H1 (cell line): ENCODE measurements around the gene GOLGA1. TPM values are rescaled to one million over a fixed set of nuclear protein-coding genes. Genes with fewer than 3 reads are reported as not detected.
A peak's percentile ranks its signal among the peaks of the same experiment; 100 is the strongest.

Source experiments
- CTCF ChIA-PET: fragments of 300-600 bp; sonication (Branson Sonifier 250); formaldehyde crosslinking; loops from one replicate; lab custom pipeline; 2021; ENCODE audit not compliant: partially characterized antibody; lab: Charles Lee
- POLR2A ChIA-PET: fragments of 300-600 bp; sonication (Branson Sonifier 250); formaldehyde crosslinking; loops from one replicate; lab custom pipeline; 2021; ENCODE audit warnings: inconsistent platforms; ENCODE audit not compliant: partially characterized antibody; lab: Charles Lee
- DNase-seq, 2 experiments: peaks; one replicate each; pipeline versions ENCODE4 v3.0.0 to v3.0.0-alpha.2; 2010 to 2022; ENCODE audit warnings: low spot score in 2 of 2, low read depth in 1 of 2, mixed read lengths in 1 of 2
- FAIRE-seq: peaks from 2 replicates; lab custom pipeline; 2011; peaks lifted over from hg19 to GRCh38; lab: Jason Lieb, UNC
- H2AFZ ChIP-seq: 2 replicates; pipeline ENCODE4 v1.8.1; 2012; ENCODE audit warnings: low read length, inconsistent platforms
- H2AK5ac ChIP-seq: 2 replicates; pipeline ENCODE4 v1.6.1; 2013; ENCODE audit warnings: low read depth, low read length
- H2BK120ac ChIP-seq: replicated peaks from 2 replicates; pipeline ENCODE3; 2013; ENCODE audit warnings: low read depth, low read length, inconsistent platforms
- H2BK12ac ChIP-seq: 2 replicates; pipeline ENCODE4 v1.6.1; 2013; ENCODE audit warnings: low read depth, low read length
- H2BK15ac ChIP-seq: 2 replicates; pipeline ENCODE4 v1.6.1; 2013; ENCODE audit warnings: low read length
- H2BK20ac ChIP-seq: 2 replicates; pipeline ENCODE4 v1.6.1; 2013; ENCODE audit warnings: low read length
- H2BK5ac ChIP-seq: 2 replicates; pipeline ENCODE4 v1.6.1; 2013; ENCODE audit warnings: low read depth, low read length
- H3K14ac ChIP-seq: 2 replicates; pipeline ENCODE4 v1.6.1; 2013; ENCODE audit warnings: inconsistent platforms; ENCODE audit not compliant: insufficient read length
- H3K18ac ChIP-seq: 2 replicates; pipeline ENCODE4 v1.6.1; 2013; ENCODE audit warnings: low read length; ENCODE audit errors: extremely low read depth
- H3K23ac ChIP-seq: 2 replicates; pipeline ENCODE4 v1.6.1; 2013; ENCODE audit warnings: inconsistent platforms; ENCODE audit not compliant: insufficient read length
- H3K23me2 ChIP-seq: 2 replicates; pipeline ENCODE4 v1.6.1; 2013; ENCODE audit warnings: low read depth, low read length
- H3K27ac ChIP-seq: 2 replicates; pipeline ENCODE4 v1.6.1; 2011; ENCODE audit warnings: low read depth, low read length, inconsistent platforms
- H3K27me3 ChIP-seq, 4 experiments: replicated peaks in 1 of 4; 1 replicate in 1 of 4; 2 replicates in 3 of 4; pipeline versions ENCODE4 v1.6.1 to v1.8.1; 2011 to 2013; ENCODE audit warnings: low read length in 3 of 4, mild to moderate bottlenecking in 3 of 4, inconsistent platforms in 2 of 4, mixed read lengths in 2 of 4, moderate library complexity in 1 of 4; ENCODE audit not compliant: control insufficient read depth in 3 of 4, insufficient read depth in 3 of 4; ENCODE audit errors: extremely low read depth in 1 of 4
- H3K36me3 ChIP-seq, 4 experiments: 2 replicates each; pipeline versions ENCODE4 v1.6.1 to v1.8.1; 2011 to 2013; ENCODE audit warnings: mild to moderate bottlenecking in 4 of 4, low read length in 3 of 4, moderate library complexity in 2 of 4, control low read depth in 1 of 4, inconsistent platforms in 1 of 4; ENCODE audit not compliant: insufficient read depth in 4 of 4, control insufficient read depth in 2 of 4
- H3K4ac ChIP-seq: replicated peaks from 2 replicates; pipeline ENCODE3; 2013; ENCODE audit warnings: low read length, low read depth, mixed read lengths, inconsistent platforms; ENCODE audit not compliant: insufficient read length
- H3K4me1 ChIP-seq, 4 experiments: replicated peaks in 1 of 4; 1 replicate in 1 of 4; 2 replicates in 3 of 4; pipeline versions ENCODE4 v1.6.1 to v1.8.1; 2011 to 2013; ENCODE audit warnings: low read length in 3 of 4, inconsistent platforms in 2 of 4, mixed read lengths in 1 of 4; ENCODE audit not compliant: insufficient read depth in 4 of 4, control insufficient read depth in 3 of 4
- H3K4me2 ChIP-seq, 2 experiments: 2 replicates each; pipeline versions ENCODE4 v1.6.1 to v1.8.1; 2011 to 2013; ENCODE audit warnings: low read depth in 2 of 2, low read length in 2 of 2, control low read depth in 1 of 2, inconsistent platforms in 1 of 2, mild to moderate bottlenecking in 1 of 2; ENCODE audit not compliant: insufficient read depth in 1 of 2
- H3K4me3 ChIP-seq, 4 experiments: fragments of 200-600, 300-600 bp in 1 of 4; sonication (generic), shearing (Covaris generic), sonication (Bioruptor Twin) in 1 of 4; 2 replicates each; pipeline versions ENCODE4 v1.5.1 to v1.8.1; 2011 to 2016; ENCODE audit warnings: low read length in 4 of 4, low read depth in 3 of 4, control low read depth in 2 of 4, inconsistent platforms in 2 of 4, mild to moderate bottlenecking in 2 of 4, mixed read lengths in 1 of 4, moderate library complexity in 1 of 4; ENCODE audit not compliant: insufficient read depth in 2 of 4; ENCODE audit errors: extremely low read depth in 1 of 4
- H3K56ac ChIP-seq: replicated peaks from 2 replicates; pipeline ENCODE3; 2013; ENCODE audit warnings: low read depth, mild to moderate bottlenecking, mixed read lengths, low read length, inconsistent platforms; ENCODE audit not compliant: insufficient read length
- H3K79me1 ChIP-seq: 2 replicates; pipeline ENCODE4 v1.6.1; 2013; ENCODE audit warnings: low read depth, low read length, control low read depth
- H3K79me2 ChIP-seq, 2 experiments: 2 replicates each; pipeline versions ENCODE4 v1.6.1 to v1.8.1; 2012 to 2013; ENCODE audit warnings: low read length in 2 of 2, mild to moderate bottlenecking in 2 of 2, inconsistent platforms in 1 of 2; ENCODE audit not compliant: insufficient read depth in 2 of 2, control insufficient read depth in 1 of 2
- H3K9ac ChIP-seq, 4 experiments: replicated peaks in 1 of 4; 1 replicate in 1 of 4; 2 replicates in 3 of 4; pipeline versions ENCODE4 v1.6.1 to v1.8.1; 2011 to 2013; ENCODE audit warnings: low read depth in 3 of 4, low read length in 3 of 4, control low read depth in 2 of 4, mild to moderate bottlenecking in 2 of 4, moderate library complexity in 2 of 4, inconsistent platforms in 1 of 4; ENCODE audit errors: extremely low read depth in 1 of 4
- H3K9me3 ChIP-seq, 2 experiments: 2 replicates each; pipeline versions ENCODE4 v1.6.1 to v1.8.1; 2012 to 2013; ENCODE audit warnings: mild to moderate bottlenecking in 2 of 2, moderate library complexity in 2 of 2, control low read depth in 1 of 2, inconsistent platforms in 1 of 2, low read depth in 1 of 2, low read length in 1 of 2, mixed read lengths in 1 of 2; ENCODE audit not compliant: insufficient read depth in 2 of 2
- H4K20me1 ChIP-seq, 2 experiments: replicated peaks in 1 of 2; 2 replicates each; pipeline versions ENCODE3 to v1.8.1; 2011 to 2013; ENCODE audit warnings: inconsistent platforms in 2 of 2, low read length in 2 of 2, mild to moderate bottlenecking in 1 of 2; ENCODE audit not compliant: insufficient read depth in 2 of 2, control insufficient read depth in 1 of 2
- H4K5ac ChIP-seq: 2 replicates; pipeline ENCODE4 v1.6.1; 2013; ENCODE audit warnings: low read length, low read depth, mixed read lengths, inconsistent platforms; ENCODE audit not compliant: insufficient read length
- H4K8ac ChIP-seq: 2 replicates; pipeline ENCODE4 v1.8.0; 2013; ENCODE audit warnings: mild to moderate bottlenecking, moderate library complexity, low read length, inconsistent platforms; ENCODE audit not compliant: insufficient read depth; ENCODE audit errors: extremely low read depth
- H4K91ac ChIP-seq: replicated peaks from 2 replicates; pipeline ENCODE3; 2013; ENCODE audit warnings: low read length, mixed read lengths, inconsistent platforms; ENCODE audit not compliant: insufficient read length
- ASH2L ChIP-seq: fragments of 200-600, 300-600 bp; sonication (generic); IDR thresholded peaks from one replicate; pipeline ENCODE4 v1.7.1; 2017; ENCODE audit warnings: low read length
- ATF2 ChIP-seq: IDR thresholded peaks from 2 replicates; pipeline ENCODE4 v1.6.1; 2012; ENCODE audit warnings: low read length, inconsistent platforms
- EGR1 ChIP-seq: IDR thresholded peaks from 2 replicates; pipeline ENCODE4 v1.6.1; 2011; ENCODE audit warnings: low read depth, low read length, borderline replicate concordance
- HDAC2 ChIP-seq, 2 experiments: fragments of 300-600 bp in 1 of 2; sonication (generic) in 1 of 2; IDR thresholded peaks; 2 replicates each; pipeline ENCODE4 v1.6.1; 2011 to 2012; ENCODE audit warnings: low read depth in 2 of 2, low read length in 2 of 2, mild to moderate bottlenecking in 2 of 2, moderate library complexity in 2 of 2, borderline replicate concordance in 1 of 2, inconsistent platforms in 1 of 2
- KDM5A ChIP-seq: fragments of 200-600 bp; IDR thresholded peaks from 2 replicates; pipeline ENCODE4 v1.7.1; 2012; ENCODE audit warnings: mild to moderate bottlenecking, low read length, inconsistent platforms, mixed read lengths
- NANOG ChIP-seq: IDR thresholded peaks from 2 replicates; pipeline ENCODE4 v1.6.1; 2011; ENCODE audit warnings: low read length, low read depth, mild to moderate bottlenecking, inconsistent platforms; ENCODE audit not compliant: insufficient read depth, poor library complexity, severe bottlenecking
- POU5F1 ChIP-seq: IDR thresholded peaks from 2 replicates; pipeline ENCODE4 v1.6.1; 2011; ENCODE audit warnings: low read depth, mild to moderate bottlenecking, low read length, moderate library complexity
- SAP30 ChIP-seq: fragments of 300-600 bp; sonication (generic); IDR thresholded peaks from 2 replicates; pipeline ENCODE4 v1.7.1; 2012; ENCODE audit warnings: low read length, moderate library complexity, mild to moderate bottlenecking, inconsistent platforms; ENCODE audit not compliant: insufficient read depth, insufficient replicate concordance
- SUZ12 ChIP-seq: fragments of 200-600 bp; sonication (generic); IDR thresholded peaks from 2 replicates; pipeline ENCODE4 v1.6.1; 2012; ENCODE audit warnings: mild to moderate bottlenecking, inconsistent platforms, low read length, moderate library complexity, mixed read lengths
- TAF1 ChIP-seq: IDR thresholded peaks from 2 replicates; pipeline ENCODE4 v1.6.1; 2011; ENCODE audit warnings: mild to moderate bottlenecking, low read depth, low read length
- WGBS, 2 experiments: shearing (Covaris generic) in 1 of 2; methylation state at CpG; one replicate each; pipeline versions ENCODE4 v1.1.6 to v1.1.7; 2013 to 2015; ENCODE audit warnings: low lambda C conversion rate in 2 of 2, mixed read lengths in 2 of 2, inconsistent platforms in 1 of 2, low coverage in 1 of 2, missing lambda C conversion rate in 1 of 2; ENCODE audit not compliant: insufficient replicate concordance in 2 of 2, insufficient coverage in 1 of 2, insufficient read length in 1 of 2; ENCODE audit errors: extremely low coverage in 1 of 2, missing lambda C conversion rate in 1 of 2; 5-methylcytosine and 5-hydroxymethylcytosine counted together
- polyA plus RNA-seq, 7 experiments: library from polyadenylated mRNA; depleted of rRNA in 3 of 7; stranded (reverse) in 5 of 7; unstranded in 2 of 7; fragments of >200 nt in 5 of 7; fragments of 200-250 nt in 2 of 7; gene quantifications; 1 replicate in 5 of 7; 2 replicates in 1 of 7; 4 replicates in 1 of 7; pipeline versions ENCODE4 v1.2.1 to v1.2.3, GENCODE V29; 2011 to 2013; ENCODE audit warnings: missing spikeins in 2 of 7, mixed read lengths in 2 of 7
- total RNA-seq: library from RNA; stranded (reverse); fragmentation: NEBNext Ultra II Directional; extraction: Animal tissue kit (Norgen Biotek cat#: 25700); gene quantifications from 2 replicates; pipeline ENCODE4 v1.2.1, GENCODE V29; 2021

GOLGA1 gene
- total and polyA plus RNA-seq, 2 of the 8 experiments (the other 6 are each of a cell fraction or from before 2014, with no cell fraction given): 4.8 to 6.5 TPM

- Histone ChIP-seq H3K9ac (no peak overlapping the region), H2AK5ac (no peak overlapping the region), H3K36me3 (peaks cover 0 to 6% (median 0%) of the 10 kb centered on the region in 4 experiments; a peak in 2 of 8 replicates), H3K18ac (no peak overlapping the region), H3K4me1 (no peaks in the 10 kb centered on the region), H2AFZ (0 out of 2 replicates have a peak overlapping the region, but pooled peaks have one; percentile 13), H3K14ac (no peak overlapping the region), H4K5ac (no peak overlapping the region), H4K91ac (no peak overlapping the region), H3K4me2 (no peak overlapping the region)
- CTCF ChIA-PET: interaction anchor here (0.8 to 4.5 kb wide), 20 partner anchors 9 to 237 kb away, joined by 3 to 55 read pairs (median 6); partner anchors contain the start of genes OLFML2A, RPL35 and WDR38
- TF ChIP-seq ATF2 (no peak), NANOG (no peak), HDAC2 (IDR thresholded peaks at IDR 0.05; ENCODE audit: borderline replicate concordance in 1 of 2, low read depth in 2 of 2, low read length in 2 of 2) (no peak), TAF1 (no peak), SUZ12 (no peak), POU5F1 (no peak), ASH2L (no peak), EGR1 (no peak), SAP30 (no peak), KDM5A (no peak)
- TF ChIP-seq, all 59 proteins: peak for 0
- H3K23me2 ChIP-seq: no peaks in the 10 kb centered on the region
- H4K8ac ChIP-seq: no peak overlapping the region
- H3K9me3 ChIP-seq: no peaks in the 10 kb centered on the region
- DNase-seq (no peak), FAIRE-seq (no peak)
- no peak overlapping the region for H2BK5ac ChIP-seq
- WGBS, 2 experiments: 92% methylated on average over 9 of the region's 9 CpGs; no CpG with 5 or more reads in 1 of the 2 experiments
- H3K27me3 ChIP-seq: no peaks in the 10 kb centered on the region
- no peak overlapping the region for H2BK15ac ChIP-seq
- H3K23ac ChIP-seq: no peak overlapping the region
- H3K4me3 ChIP-seq: no peak overlapping the region
- no peak overlapping the region for H2BK120ac ChIP-seq
- H3K27ac ChIP-seq: no peak overlapping the region
- H2BK12ac ChIP-seq: no peak overlapping the region; the same call in 1 of the 2 replicates
- no peak overlapping the region for H2BK20ac ChIP-seq
- no peak overlapping the region for H3K56ac ChIP-seq
- no peaks in the 10 kb centered on the region for H3K79me2 ChIP-seq
- H3K4ac ChIP-seq: no peak overlapping the region
- POLR2A ChIA-PET: interaction anchor here (2.0 to 31.1 kb wide), 2 partner anchors 14 to 31 kb away, joined by 7 to 573 read pairs; partner anchors contain the start of genes ARPC5L, RPL35 and WDR38
- no peaks in the 10 kb centered on the region for H4K20me1 ChIP-seq
- H3K79me1 ChIP-seq: no peaks in the 10 kb centered on the region
These were observed 46.7 kb downstream of the GOLGA1 start for GRCh38 chr9:124894035-124894740.
